Duodenal mucosa (tissue), 2 donors: Measurements from ENCODE around the gene CISTR.

Source experiments
- H3K27ac ChIP-seq: one replicate; pipeline ENCODE4 v1.7.0; 2013; ENCODE audit warnings: low read depth, low read length
- H3K27me3 ChIP-seq, 2 donors: one replicate each; pipeline ENCODE4 v1.7.0; 2013; ENCODE audit warnings: low read length in 2 of 2, control low read depth in 1 of 2; ENCODE audit not compliant: insufficient read depth in 2 of 2, control insufficient read depth in 1 of 2
- H3K36me3 ChIP-seq, 2 donors: one replicate each; pipeline ENCODE4 v1.7.0; 2013; ENCODE audit warnings: low read length in 2 of 2, control low read depth in 1 of 2; ENCODE audit not compliant: insufficient read depth in 2 of 2, control insufficient read depth in 1 of 2
- H3K4me1 ChIP-seq, 2 donors: one replicate each; pipeline ENCODE4 v1.7.0; 2013; ENCODE audit warnings: low read length in 2 of 2, control low read depth in 1 of 2; ENCODE audit not compliant: insufficient read depth in 2 of 2, control insufficient read depth in 1 of 2
- H3K4me3 ChIP-seq, 2 donors: one replicate each; pipeline ENCODE4 v1.7.0; 2013; ENCODE audit warnings: low read length in 2 of 2, low read depth in 1 of 2
- H3K9ac ChIP-seq, 2 donors: one replicate each; pipeline ENCODE4 v1.7.0; 2013; ENCODE audit warnings: low read length in 2 of 2, low read depth in 1 of 2
- H3K9me3 ChIP-seq, 2 donors: one replicate each; pipeline ENCODE4 v1.7.0; 2013; ENCODE audit warnings: low read length in 2 of 2, control low read depth in 1 of 2; ENCODE audit not compliant: control insufficient read depth in 1 of 2

The CISTR gene

GRCh38 chr12:53746592-53747092, 5.1 kb downstream of the CISTR start:
- Histone ChIP-seq H3K36me3 (no peaks in the 10 kb centered on the region), H3K27me3 (peaks cover 67 to 73% of the 10 kb centered on the region in 2 donors), H3K9ac (no peak overlapping the region), H3K4me3 (no peak overlapping the region), H3K4me1 (peaks cover 0 to 13% of the 10 kb centered on the region in 2 donors), H3K9me3 (no peaks in the 10 kb centered on the region), H3K27ac (no peak overlapping the region)

GRCh38 chr12:53744751-53745150, 7.0 kb downstream of the CISTR start:
- peaks cover 67 to 71% of the 10 kb centered on the region in 2 donors for H3K27me3 ChIP-seq

DNA sequence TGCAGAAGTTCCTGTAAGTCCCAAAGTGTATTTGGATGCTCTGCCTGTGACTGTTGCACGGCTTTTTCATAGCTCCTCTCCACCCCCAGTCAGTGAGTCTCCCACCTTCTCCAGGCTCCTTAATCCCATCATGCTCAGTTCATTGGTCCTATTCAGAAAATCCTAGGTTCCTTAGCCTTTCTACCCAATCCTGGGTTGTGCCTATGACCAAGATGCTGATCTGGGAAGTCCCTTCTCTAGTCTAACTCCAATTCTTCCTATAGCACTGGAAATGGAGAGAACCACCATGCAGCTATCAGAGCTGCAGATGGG, 7.7 kb downstream of the CISTR start:
- H3K4me3 ChIP-seq: no peak overlapping the region
- no peak overlapping the region for H3K9ac ChIP-seq
- no peaks in the 10 kb centered on the region for H3K36me3 ChIP-seq
- H3K27ac ChIP-seq: no peak overlapping the region
- peaks cover 66 to 71% of the 10 kb centered on the region in 2 donors for H3K27me3 ChIP-seq
- peaks cover 6 to 16% of the 10 kb centered on the region in 2 donors for H3K4me1 ChIP-seq
- H3K9me3 ChIP-seq: no peaks in the 10 kb centered on the region

More at GRCh38 chr12:53744751-53745150, 7.0 kb downstream of the CISTR start:
- Histone ChIP-seq H3K9me3 (no peaks in the 10 kb centered on the region), H3K9ac (no peak overlapping the region), H3K4me1 (peaks cover 0 to 10% of the 10 kb centered on the region in 2 donors), H3K27ac (no peak overlapping the region), H3K36me3 (no peaks in the 10 kb centered on the region), H3K4me3 (no peak overlapping the region)

DNA sequence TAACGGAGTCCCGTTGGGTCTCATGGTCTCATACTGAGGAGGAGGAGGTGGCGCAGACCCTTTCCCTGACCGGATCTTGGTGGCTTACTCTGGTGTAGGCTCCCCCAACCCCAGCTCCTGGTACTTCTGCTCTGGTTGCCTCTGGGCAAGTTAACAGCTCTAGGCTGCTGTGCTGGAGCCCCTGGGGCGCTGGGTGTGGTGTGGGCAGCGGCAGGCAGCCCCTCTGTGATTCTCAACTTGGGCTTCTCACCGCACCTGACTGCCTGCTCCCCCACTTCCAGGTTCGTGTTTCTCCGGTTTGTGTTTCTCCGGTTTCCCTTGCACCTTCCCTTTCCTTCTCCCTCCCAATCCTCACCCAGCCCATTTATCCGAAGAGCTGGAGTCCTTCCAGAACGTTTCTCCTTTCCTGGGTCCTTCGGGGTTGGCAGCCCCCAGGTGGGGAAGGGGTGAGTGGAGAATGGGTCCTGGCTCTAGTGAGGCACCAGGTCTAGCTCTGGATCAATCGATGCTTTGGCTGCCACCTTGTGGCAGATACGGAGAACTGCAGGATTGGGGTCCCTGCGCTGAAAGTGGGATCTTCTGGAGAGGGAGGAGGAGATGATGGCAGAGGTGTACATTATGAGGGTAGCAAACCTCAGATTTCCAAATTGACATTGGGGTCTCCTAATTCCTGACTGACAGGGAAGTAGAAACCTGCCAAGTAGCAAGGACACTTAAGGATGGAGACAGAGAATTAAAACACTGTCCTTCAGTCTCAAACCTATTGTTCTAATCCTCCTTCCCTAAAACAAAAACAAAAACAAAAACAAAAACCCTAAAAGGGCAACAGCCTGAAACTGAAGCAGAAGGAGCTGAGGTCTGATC, 8.3 kb downstream of the CISTR start:
- Histone ChIP-seq H3K36me3 (no peaks in the 10 kb centered on the region), H3K4me3 (peak overlapping the region; percentile 17 to 45), H3K27me3 (peaks cover 66 to 71% of the 10 kb centered on the region in 2 donors), H3K4me1 (peaks cover 12 to 21% of the 10 kb centered on the region in 2 donors), H3K9me3 (no peaks in the 10 kb centered on the region), H3K27ac (no peak overlapping the region), H3K9ac (no peak overlapping the region)

DNA sequence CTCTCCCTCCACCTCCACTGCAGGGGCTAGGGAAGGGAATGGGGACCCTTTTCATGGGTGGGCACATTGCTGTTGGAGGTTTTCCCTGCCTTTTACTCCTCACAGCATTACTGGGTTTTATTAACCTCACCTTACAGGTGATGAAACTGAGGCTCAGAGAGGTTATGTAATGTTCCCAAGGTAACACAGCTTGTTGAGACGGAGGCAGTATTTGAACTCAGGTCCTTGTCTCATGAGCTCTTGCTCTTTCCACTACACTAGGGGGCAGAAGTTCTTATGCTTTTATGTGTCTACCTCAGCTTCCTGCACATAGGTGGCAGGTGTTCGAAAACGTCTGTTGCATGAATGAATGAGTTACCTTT, 11.7 kb downstream of the CISTR start:
- Histone ChIP-seq H3K9me3 (no peaks in the 10 kb centered on the region), H3K36me3 (no peaks in the 10 kb centered on the region), H3K4me1 (peaks cover 15 to 25% of the 10 kb centered on the region in 2 donors), H3K9ac (no peak overlapping the region), H3K4me3 (no peak overlapping the region), H3K27me3 (peaks cover 64 to 72% of the 10 kb centered on the region in 2 donors), H3K27ac (no peak overlapping the region)

DNA sequence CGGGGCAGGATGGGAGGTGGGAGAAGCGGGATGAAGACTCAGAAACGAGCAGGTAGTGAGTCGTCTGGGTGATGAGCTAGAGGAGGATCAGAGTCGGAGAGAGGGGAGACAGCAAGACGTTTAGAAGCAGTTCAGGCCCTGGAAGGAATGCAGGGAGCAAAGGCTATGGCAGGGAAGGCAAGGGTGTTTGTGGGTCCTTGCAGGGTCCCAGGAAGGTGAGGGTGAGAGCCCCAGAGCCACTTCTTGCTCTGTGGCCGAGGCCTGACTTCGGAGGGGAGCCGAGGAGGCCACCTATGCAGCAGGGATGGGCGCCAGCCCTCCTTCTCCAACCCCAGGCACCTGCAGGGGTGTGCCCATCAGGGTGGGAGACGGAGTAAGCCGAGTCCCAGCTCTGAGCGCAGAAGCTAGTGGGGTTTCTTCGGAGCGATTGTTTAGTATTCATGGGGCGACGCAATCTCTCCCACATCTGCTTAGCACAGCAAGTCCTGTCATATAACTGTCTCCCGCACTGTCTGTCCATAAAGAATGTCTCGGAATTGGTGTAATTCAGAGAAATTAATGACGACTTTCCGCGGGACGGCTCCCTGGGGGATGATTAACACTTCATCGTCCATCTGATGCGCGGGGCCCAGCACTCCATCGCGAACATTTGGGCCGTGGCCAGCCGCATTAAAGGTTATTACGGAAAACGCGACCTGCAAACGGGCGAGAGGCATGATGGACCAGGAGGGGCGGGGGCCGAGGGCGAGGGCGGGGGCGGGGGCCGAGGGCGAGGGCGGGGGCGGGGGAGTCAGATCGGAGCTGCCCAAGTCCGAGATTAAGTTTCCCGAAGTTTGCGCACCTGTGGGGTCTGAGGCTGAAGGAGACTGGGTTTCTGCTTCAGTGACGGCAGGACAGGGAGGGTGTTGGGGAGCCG, 12.3 kb downstream of the CISTR start:
- Histone ChIP-seq H3K4me1 (peaks cover 15 to 25% of the 10 kb centered on the region in 2 donors), H3K27ac (no peak overlapping the region), H3K36me3 (no peaks in the 10 kb centered on the region), H3K9me3 (no peaks in the 10 kb centered on the region), H3K27me3 (peaks cover 64 to 68% of the 10 kb centered on the region in 2 donors), H3K9ac (no peak overlapping the region), H3K4me3 (peak overlapping the region; percentile 19 to 38)

GRCh38 chr12:53738406-53739213, 13.2 kb downstream of the CISTR start:
- H3K36me3 ChIP-seq: no peaks in the 10 kb centered on the region
- peaks cover 15 to 25% of the 10 kb centered on the region in 2 donors for H3K4me1 ChIP-seq
- no peak overlapping the region for H3K9ac ChIP-seq
- no peaks in the 10 kb centered on the region for H3K9me3 ChIP-seq
- peak overlapping the region; percentile 19 to 29 for H3K4me3 ChIP-seq
- no peak overlapping the region for H3K27ac ChIP-seq
- H3K27me3 ChIP-seq: peaks cover 59 to 68% of the 10 kb centered on the region in 2 donors

DNA sequence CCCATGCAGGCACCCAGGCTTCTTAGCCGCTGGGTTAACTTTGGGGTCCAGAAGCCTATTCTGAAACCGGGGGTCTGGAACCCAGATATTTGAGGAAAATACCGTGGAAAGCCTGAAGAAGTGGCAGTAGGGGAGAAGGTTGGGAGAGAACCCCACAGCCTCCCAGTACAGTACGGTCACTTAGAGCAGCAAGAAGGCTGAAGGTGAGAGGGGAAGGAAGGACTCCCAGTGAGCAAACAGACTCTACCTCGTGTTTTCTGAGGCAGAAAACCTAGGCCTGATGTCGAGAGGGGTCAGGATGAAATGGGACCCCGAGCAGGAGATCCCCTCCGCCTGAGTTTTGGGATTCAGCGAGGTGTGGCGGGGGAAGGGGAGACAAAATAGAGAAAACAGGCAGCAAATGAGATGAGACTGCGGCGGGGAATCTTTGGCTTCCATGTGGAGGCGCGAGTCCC, 13.8 kb downstream of the CISTR start:
- Histone ChIP-seq H3K36me3 (no peaks in the 10 kb centered on the region), H3K9me3 (no peaks in the 10 kb centered on the region), H3K4me3 (no peak overlapping the region), H3K27me3 (peaks cover 53 to 64% of the 10 kb centered on the region in 2 donors), H3K4me1 (peaks cover 15 to 21% of the 10 kb centered on the region in 2 donors), H3K27ac (no peak overlapping the region), H3K9ac (no peak overlapping the region)

DNA sequence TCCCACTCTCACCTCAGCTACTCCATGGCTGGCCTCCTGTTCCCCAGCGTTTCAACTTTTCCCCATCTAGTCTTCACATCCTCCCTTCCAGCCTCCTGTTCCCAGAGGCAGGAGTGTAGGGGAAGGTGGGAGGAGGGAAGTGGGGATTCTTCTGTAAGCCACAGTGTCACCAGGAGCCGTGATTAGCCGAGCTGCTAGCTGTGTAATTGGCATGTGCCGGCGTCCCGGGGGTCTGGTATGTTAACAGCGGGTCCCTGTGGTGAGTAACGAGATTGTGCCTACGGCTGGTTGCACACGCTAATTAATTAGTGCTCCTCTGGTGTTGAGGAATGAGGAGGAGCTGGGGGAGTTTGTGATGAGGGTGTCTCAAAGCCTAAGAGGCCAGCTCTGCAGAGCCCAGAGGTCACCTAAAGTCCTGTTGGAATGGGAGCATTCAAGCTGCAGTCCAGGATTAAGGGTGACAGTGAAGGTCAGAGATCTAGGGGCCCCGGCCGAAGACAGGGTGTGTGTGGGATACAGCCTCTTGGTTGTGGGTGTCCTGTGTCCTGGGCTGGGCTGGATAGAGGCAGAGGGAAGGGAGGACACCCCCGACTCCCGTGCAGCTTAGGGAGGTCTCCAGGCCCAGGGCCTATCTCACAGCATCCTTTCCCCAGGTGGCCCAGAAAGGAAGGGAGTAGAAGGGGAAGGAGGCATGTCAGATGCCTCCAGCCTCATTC, 14.5 kb downstream of the CISTR start:
- Histone ChIP-seq H3K4me3 (no peak overlapping the region), H3K27me3 (peaks cover 46 to 57% of the 10 kb centered on the region in 2 donors), H3K9ac (no peak overlapping the region), H3K9me3 (no peaks in the 10 kb centered on the region), H3K36me3 (no peaks in the 10 kb centered on the region), H3K4me1 (peaks cover 15 to 21% of the 10 kb centered on the region in 2 donors), H3K27ac (no peak overlapping the region)
